ENCODE data around the gene PAQR3. TPM values are rescaled to one million over a fixed set of nuclear protein-coding genes. Genes with fewer than 3 reads are reported as not detected.
"Not testable (repeated sequence)": the region's sequence is repeated elsewhere in the genome, so short reads cannot be mapped to it uniquely, and the experiment has no call there.

Gene PAQR3
- total and polyA plus RNA-seq, 4 donors: 3.1 to 12.1 (median 6.5) TPM

DNA sequence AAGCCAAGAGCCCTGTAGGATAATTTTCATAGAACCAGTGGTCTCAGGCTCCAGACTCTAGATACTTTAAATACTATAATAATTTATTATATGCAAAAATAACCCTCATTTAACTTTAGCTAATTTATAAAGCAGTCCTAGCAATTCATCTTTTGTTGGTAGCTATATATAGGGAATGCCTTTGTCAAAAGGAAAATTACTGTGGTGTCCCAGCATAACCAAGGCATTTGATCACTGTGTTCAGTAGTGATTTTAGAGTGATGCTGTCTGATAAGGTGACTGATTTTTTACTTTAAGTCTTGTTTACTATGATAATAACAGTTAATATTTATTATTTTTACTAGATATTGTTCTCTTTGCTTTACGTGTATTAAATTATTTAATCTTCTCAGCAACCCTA lies 61.2 kb downstream of the PAQR3 start:
- TF ChIP-seq, protein P1, sequence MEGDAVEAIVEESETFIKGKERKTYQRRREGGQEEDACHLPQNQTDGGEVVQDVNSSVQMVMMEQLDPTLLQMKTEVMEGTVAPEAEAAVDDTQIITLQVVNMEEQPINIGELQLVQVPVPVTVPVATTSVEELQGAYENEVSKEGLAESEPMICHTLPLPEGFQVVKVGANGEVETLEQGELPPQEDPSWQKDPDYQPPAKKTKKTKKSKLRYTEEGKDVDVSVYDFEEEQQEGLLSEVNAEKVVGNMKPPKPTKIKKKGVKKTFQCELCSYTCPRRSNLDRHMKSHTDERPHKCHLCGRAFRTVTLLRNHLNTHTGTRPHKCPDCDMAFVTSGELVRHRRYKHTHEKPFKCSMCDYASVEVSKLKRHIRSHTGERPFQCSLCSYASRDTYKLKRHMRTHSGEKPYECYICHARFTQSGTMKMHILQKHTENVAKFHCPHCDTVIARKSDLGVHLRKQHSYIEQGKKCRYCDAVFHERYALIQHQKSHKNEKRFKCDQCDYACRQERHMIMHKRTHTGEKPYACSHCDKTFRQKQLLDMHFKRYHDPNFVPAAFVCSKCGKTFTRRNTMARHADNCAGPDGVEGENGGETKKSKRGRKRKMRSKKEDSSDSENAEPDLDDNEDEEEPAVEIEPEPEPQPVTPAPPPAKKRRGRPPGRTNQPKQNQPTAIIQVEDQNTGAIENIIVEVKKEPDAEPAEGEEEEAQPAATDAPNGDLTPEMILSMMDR (IDR thresholded peaks at IDR 0.05; ENCODE audit: control extremely low read depth, extremely low read depth): no peak

DNA sequence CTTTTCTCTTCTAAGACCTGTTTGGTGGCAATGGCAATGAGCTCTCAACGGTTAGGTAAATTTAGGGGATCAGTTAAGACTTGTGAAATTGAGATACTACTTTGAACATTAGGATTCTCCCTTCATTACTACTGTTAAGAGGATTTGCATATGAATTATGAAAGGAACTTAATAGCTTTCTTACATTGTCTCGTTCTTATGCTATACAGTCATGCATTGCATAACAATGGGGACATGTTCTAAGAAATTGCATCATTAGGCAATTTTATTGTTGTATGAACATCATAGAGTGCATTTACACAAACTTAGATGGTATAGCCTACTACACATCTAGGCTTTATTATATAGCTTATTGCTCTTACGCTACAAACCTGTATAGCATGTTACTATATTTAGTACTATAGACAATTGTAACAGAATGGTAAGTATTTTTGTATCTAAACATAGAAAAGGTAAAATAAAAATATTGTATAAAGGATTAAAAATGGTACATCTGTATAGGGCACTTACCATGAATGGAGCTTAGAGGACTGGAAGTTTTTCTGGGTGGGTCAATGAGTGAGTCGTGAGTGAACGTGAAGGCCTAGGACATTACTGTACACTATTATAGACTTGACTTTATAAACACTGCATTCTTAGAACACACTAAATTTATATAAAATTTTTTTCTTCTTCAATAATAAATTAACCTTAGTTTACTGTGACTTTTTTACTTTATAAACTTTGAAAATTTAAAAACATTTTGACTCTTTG lies 62.5 kb downstream of the PAQR3 start:
- DNase-seq (no peak), ATAC-seq (ENCODE audit: insufficient read depth, low FRiP score) (no peak)
- TF ChIP-seq, protein P1 (IDR thresholded peaks at IDR 0.05; ENCODE audit: control extremely low read depth, extremely low read depth): no peak
- Histone ChIP-seq H3K27ac (ENCODE audit: low read depth in 1 of 2, low read length in 1 of 2) (no peak overlapping the region), H3K9me3 (ENCODE audit: control insufficient read depth in 4 of 4, insufficient read depth in 3 of 4, low read length in 3 of 4) (no peaks in the 10 kb centered on the region), H3K4me3 (no peak overlapping the region), H3K36me3 (ENCODE audit: control insufficient read depth in 4 of 4, insufficient read depth in 4 of 4, low read length in 4 of 4) (peaks cover 9 to 23% (median 18%) of the 10 kb centered on the region in 4 donors), H3K27me3 (ENCODE audit: control insufficient read depth in 3 of 3, insufficient read depth in 3 of 3, low read length in 2 of 3) (no peaks in the 10 kb centered on the region), H3K4me1 (ENCODE audit: control insufficient read depth in 5 of 5, insufficient read depth in 5 of 5, low read length in 5 of 5) (no peaks in the 10 kb centered on the region), H3K9ac (ENCODE audit: insufficient read depth in 1 of 2, low read length in 2 of 2) (no peak overlapping the region)
- WGBS, 2 donors: 78 to 87% methylated on average over 5 of the region's 5 CpGs

More for the DNA sequence above, 61.2 kb downstream of the PAQR3 start:
- peaks cover 5 to 16% (median 11%) of the 10 kb centered on the region in 4 donors for H3K36me3 ChIP-seq (ENCODE audit: control insufficient read depth in 4 of 4, insufficient read depth in 4 of 4, low read length in 4 of 4)
- no peaks in the 10 kb centered on the region for H3K9me3 ChIP-seq (ENCODE audit: control insufficient read depth in 4 of 4, insufficient read depth in 3 of 4, low read length in 3 of 4)
- no peaks in the 10 kb centered on the region for H3K27me3 ChIP-seq (ENCODE audit: control insufficient read depth in 3 of 3, insufficient read depth in 3 of 3, low read length in 2 of 3)
- no peak overlapping the region for H3K4me3 ChIP-seq
- no peak overlapping the region for H3K9ac ChIP-seq (ENCODE audit: insufficient read depth in 1 of 2, low read length in 2 of 2)
- ATAC-seq (ENCODE audit: insufficient read depth, low FRiP score): no peak
- 99 to 100% methylated on average over 1 of the region's 1 CpG for WGBS, 2 donors
- no peaks in the 10 kb centered on the region for H3K4me1 ChIP-seq (ENCODE audit: control insufficient read depth in 5 of 5, insufficient read depth in 5 of 5, low read length in 5 of 5)
- DNase-seq: no peak
- no peak overlapping the region for H3K27ac ChIP-seq (ENCODE audit: low read depth in 1 of 2, low read length in 1 of 2)

DNA sequence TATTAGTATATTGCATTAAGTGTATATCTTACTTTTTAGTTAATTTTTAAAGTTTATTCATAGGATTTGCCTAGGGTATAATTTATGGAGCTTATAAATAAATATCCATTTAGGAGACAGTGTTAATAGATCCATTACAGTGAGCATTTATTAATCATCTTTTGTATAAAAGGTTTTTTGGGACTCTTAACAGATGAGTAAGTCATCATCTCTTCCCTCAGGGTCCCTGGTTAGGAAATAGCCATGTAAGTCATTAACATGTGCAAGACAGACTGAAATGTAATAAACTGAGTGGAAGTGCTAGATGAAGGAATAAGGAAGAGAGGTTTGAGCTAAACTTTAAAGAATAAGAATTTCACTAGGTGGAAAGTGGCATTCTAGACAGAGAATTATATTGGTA lies 69.2 kb downstream of the PAQR3 start:
- Histone ChIP-seq H3K27me3 (ENCODE audit: control insufficient read depth in 3 of 3, insufficient read depth in 3 of 3, low read length in 2 of 3) (no peaks in the 10 kb centered on the region), H3K36me3 (ENCODE audit: control insufficient read depth in 4 of 4, insufficient read depth in 4 of 4, low read length in 4 of 4) (peaks cover 11 to 27% (median 14%) of the 10 kb centered on the region in 4 donors), H3K4me1 (ENCODE audit: control insufficient read depth in 5 of 5, insufficient read depth in 5 of 5, low read length in 5 of 5) (no peaks in the 10 kb centered on the region), H3K9me3 (ENCODE audit: control insufficient read depth in 4 of 4, insufficient read depth in 3 of 4, low read length in 3 of 4) (no peaks in the 10 kb centered on the region), H3K4me3 (no peak overlapping the region), H3K9ac (ENCODE audit: insufficient read depth in 1 of 2, low read length in 2 of 2) (no peak overlapping the region), H3K27ac (ENCODE audit: low read depth in 1 of 2, low read length in 1 of 2) (no peak overlapping the region)
- ATAC-seq (ENCODE audit: insufficient read depth, low FRiP score) (no peak), DNase-seq (no peak)
- TF ChIP-seq, protein P1 (IDR thresholded peaks at IDR 0.05; ENCODE audit: control extremely low read depth, extremely low read depth): no peak

DNA sequence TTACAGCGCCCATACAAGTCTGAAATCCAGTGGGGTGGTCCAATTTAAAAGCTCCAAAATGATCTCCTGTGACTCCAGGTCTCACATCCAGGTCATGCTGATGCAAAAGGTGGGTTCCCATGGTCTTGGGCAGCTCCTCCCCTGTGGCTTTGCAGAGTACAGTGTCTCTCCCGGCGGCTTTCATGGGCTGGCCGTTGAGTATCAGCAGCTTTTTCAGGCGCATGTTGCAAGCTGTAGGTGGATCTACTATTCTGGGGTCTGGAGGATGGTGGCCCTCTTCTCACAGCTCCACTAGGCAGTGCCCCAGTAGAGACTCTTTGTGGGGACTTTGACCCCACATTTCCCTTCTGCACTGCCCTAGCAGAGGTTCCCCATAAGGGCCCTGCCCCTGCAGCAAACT lies 70.5 kb downstream of the PAQR3 start:
- peaks cover 11 to 27% (median 14%) of the 10 kb centered on the region in 4 donors for H3K36me3 ChIP-seq (ENCODE audit: control insufficient read depth in 4 of 4, insufficient read depth in 4 of 4, low read length in 4 of 4)
- not testable (repeated sequence) for DNase-seq; H3K9ac ChIP-seq (ENCODE audit: insufficient read depth in 1 of 2, low read length in 2 of 2); H3K27ac ChIP-seq (ENCODE audit: low read depth in 1 of 2, low read length in 1 of 2); H3K4me3 ChIP-seq; H3K27me3 ChIP-seq (ENCODE audit: control insufficient read depth in 3 of 3, insufficient read depth in 3 of 3, low read length in 2 of 3); H3K4me1 ChIP-seq (ENCODE audit: control insufficient read depth in 5 of 5, insufficient read depth in 5 of 5, low read length in 5 of 5); ATAC-seq (ENCODE audit: insufficient read depth, low FRiP score); H3K9me3 ChIP-seq (ENCODE audit: control insufficient read depth in 4 of 4, insufficient read depth in 3 of 4, low read length in 3 of 4)
- WGBS, 2 donors: 95 to 98% methylated on average over 5 of the region's 5 CpGs

Data from lung (tissue), 12 donors.